ENCODE measurements around the gene DUSP28. TPM values are rescaled to one million over a fixed set of nuclear protein-coding genes. Genes with fewer than 3 reads are reported as not detected.

DUSP28 gene
- total and polyA plus RNA-seq, 12 donors = 4.9 to 22.2 (median 8.5) TPM

DNA sequence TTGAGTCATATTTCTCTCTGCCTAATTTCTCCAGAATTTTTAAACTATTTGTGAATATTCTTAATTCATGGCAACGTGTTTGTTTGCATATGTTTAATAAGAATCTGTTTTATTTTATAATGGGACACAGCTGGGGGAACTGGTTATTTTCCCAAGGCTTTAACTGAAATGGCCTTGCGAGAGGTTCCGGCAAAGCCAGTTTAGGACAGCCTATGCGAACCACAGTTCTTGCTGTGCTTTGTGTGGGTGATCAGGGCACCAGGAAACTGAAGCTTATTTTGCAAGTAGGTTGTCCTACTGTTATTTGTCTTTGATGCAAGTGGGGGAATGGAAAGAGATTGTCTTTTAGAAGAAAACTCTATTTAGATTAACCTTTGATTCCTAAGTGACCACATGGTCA lies 8.9 kb upstream of the DUSP28 start:
- H3K4me3 ChIP-seq = no peak overlapping the region
- no peak for DNase-seq
- TF ChIP-seq POLR2A (IDR thresholded peaks at IDR 0.05) = no peak
- no peak for TF ChIP-seq CTCF (IDR thresholded peaks at IDR 0.05)
- no peaks in the 10 kb centered on the region for H3K4me1 ChIP-seq (replicated peaks in 1 of 2)
- no peaks in the 10 kb centered on the region for H3K27me3 ChIP-seq
- H3K36me3 ChIP-seq (replicated peaks in 1 of 2) = peaks cover 3 to 9% of the 10 kb centered on the region in 2 donors
- no peak overlapping the region for H3K27ac ChIP-seq
- WGBS, 4 donors = 79 to 96% (median 95%) methylated on average over 4 of the region's 4 CpGs
- no peaks in the 10 kb centered on the region for H3K9me3 ChIP-seq (replicated peaks in 1 of 3)
- intact Hi-C loops (cut with DNase I) = no loop called here

- TF ChIP-seq CTCF (IDR thresholded peaks at IDR 0.05) (no peak), POLR2A (IDR thresholded peaks at IDR 0.05) (no peak)
- Histone ChIP-seq H3K27me3 (no peaks in the 10 kb centered on the region), H3K9me3 (replicated peaks in 1 of 3) (no peaks in the 10 kb centered on the region), H3K27ac (no peak overlapping the region), H3K4me1 (replicated peaks in 1 of 2) (peaks cover 0 to 1% of the 10 kb centered on the region in 2 donors), H3K36me3 (replicated peaks in 1 of 2) (peaks cover 3 to 9% of the 10 kb centered on the region in 2 donors), H3K4me3 (no peak overlapping the region)
- intact Hi-C loops (cut with DNase I) = no loop called here
- WGBS, 4 donors = 41 to 60% (median 46%) methylated on average over 1 of the region's 1 CpG
- DNase-seq = no peak
Observed at GRCh38 chr2:240551811-240552210, 8.3 kb upstream of the DUSP28 start.

GRCh38 chr2:240553956-240554480 lies 6.1 kb upstream of the DUSP28 start:
- Histone ChIP-seq H3K27me3 (no peaks in the 10 kb centered on the region), H3K9me3 (replicated peaks in 1 of 3) (no peaks in the 10 kb centered on the region), H3K4me3 (no peak overlapping the region), H3K36me3 (replicated peaks in 1 of 2) (peaks cover 3 to 9% of the 10 kb centered on the region in 2 donors), H3K27ac (no peak overlapping the region), H3K4me1 (replicated peaks in 1 of 2) (peaks cover 7 to 22% of the 10 kb centered on the region in 2 donors)
- DNase-seq = peak in 1 of 7 donors; percentile 6
- intact Hi-C loops (cut with DNase I) = no loop called here
- 87 to 94% (median 92%) methylated on average over 6 to 7 of the region's 7 CpGs for WGBS, 4 donors
- TF ChIP-seq POLR2A (IDR thresholded peaks at IDR 0.05) (no peak), CTCF (IDR thresholded peaks at IDR 0.05) (no peak)

- DNase-seq = peak in 2 of 7 donors; percentile 11 to 14
- TF ChIP-seq POLR2A (IDR thresholded peaks at IDR 0.05) (no peak), CTCF (IDR thresholded peaks at IDR 0.05) (no peak)
- H3K27ac ChIP-seq = no peak overlapping the region
- WGBS, 4 donors = 85 to 91% (median 87%) methylated on average over 8 to 17 of the region's 17 CpGs
- H3K27me3 ChIP-seq = no peaks in the 10 kb centered on the region
- H3K4me1 ChIP-seq (replicated peaks in 1 of 2) = peaks cover 7 to 30% of the 10 kb centered on the region in 2 donors
- H3K4me3 ChIP-seq = no peak overlapping the region
- no peaks in the 10 kb centered on the region for H3K9me3 ChIP-seq (replicated peaks in 1 of 3)
- peaks cover 3 to 9% of the 10 kb centered on the region in 2 donors for H3K36me3 ChIP-seq (replicated peaks in 1 of 2)
- intact Hi-C loops (cut with DNase I) = no loop called here
Observed at GRCh38 chr2:240554767-240555493, 5.2 kb upstream of the DUSP28 start.
